ENCODE results near the gene C1QL1.

The C1QL1 gene

DNA sequence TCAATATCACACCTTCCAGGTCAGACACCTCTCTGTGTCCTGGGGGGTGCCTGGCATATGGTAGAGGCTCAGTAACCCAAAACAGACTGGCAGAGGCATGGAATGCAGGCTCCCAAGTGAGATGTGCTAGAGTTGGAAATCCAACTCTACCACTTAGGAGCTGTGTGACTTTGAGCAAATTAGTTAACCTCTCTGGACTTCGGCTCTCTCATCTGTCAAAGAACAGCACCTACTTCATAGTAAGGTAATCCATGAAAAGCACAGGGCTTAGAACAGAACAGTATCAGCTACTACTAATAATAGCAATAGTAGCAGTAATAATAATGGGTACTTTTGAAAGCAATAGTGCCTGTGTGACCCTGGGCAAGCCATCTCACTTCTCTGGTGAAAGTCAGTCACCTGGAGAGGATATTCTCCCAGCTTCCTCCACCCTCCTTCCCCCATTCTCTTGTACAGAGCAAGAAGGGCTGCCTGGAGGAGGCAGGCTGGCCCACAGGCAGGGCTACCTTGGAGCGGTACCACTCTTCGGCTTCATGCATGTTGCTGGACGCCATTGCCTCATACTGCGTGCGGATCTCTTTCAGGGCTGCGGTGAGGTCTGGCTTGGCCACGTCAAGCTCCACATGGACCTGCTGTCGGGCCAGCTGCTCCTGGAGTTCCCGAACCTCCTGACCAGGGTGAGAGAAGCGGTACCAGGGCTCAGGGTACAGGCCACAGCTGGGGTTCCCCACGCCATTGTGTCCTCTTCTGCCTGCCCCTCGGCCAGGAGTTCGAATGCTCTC lies 55.1 kb downstream of the C1QL1 start:
- no peak for DNase-seq

DNA sequence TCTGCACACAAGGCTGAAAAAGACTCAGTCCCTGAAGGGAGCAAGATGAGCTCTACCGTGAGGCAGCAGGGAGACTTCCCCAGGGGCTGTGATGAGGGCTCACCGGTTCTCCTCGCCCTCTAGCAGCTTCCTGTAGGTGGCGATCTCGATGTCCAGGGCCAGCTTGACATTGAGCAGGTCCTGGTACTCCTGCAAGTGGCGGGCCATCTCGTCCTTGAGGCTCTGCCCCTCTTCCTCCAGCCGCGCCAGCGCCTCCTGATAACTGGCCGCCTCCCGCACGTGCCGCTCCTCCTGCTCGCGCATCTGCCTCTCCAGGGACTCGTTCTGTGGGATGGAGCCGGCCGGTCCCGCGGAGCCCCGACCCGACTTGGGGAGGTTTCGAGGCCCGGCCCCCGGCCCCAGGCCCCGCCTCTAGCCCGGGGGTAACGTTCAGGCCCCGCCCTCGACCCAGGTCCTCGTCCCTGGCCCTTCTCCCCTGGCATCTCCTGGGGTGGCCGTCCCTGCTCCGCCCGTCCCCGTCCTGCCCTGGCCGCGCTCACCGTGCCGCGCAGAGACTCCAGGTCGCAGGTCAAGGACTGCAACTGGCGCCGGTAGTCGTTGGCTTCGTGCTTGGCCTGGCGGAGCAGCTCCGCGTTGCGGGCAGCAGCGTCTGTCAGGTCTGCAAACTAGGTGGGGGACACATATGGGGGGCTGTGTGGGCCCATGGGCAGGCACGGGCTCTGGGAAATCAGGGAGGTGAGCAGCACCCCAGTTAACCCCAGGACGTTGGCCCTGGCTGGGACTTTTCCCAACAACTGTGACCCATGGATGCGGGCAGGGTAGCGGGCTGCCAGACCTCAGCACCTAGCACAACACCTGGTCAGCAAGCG lies 56.7 kb downstream of the C1QL1 start:
- peak; percentile 14 for DNase-seq

DNA sequence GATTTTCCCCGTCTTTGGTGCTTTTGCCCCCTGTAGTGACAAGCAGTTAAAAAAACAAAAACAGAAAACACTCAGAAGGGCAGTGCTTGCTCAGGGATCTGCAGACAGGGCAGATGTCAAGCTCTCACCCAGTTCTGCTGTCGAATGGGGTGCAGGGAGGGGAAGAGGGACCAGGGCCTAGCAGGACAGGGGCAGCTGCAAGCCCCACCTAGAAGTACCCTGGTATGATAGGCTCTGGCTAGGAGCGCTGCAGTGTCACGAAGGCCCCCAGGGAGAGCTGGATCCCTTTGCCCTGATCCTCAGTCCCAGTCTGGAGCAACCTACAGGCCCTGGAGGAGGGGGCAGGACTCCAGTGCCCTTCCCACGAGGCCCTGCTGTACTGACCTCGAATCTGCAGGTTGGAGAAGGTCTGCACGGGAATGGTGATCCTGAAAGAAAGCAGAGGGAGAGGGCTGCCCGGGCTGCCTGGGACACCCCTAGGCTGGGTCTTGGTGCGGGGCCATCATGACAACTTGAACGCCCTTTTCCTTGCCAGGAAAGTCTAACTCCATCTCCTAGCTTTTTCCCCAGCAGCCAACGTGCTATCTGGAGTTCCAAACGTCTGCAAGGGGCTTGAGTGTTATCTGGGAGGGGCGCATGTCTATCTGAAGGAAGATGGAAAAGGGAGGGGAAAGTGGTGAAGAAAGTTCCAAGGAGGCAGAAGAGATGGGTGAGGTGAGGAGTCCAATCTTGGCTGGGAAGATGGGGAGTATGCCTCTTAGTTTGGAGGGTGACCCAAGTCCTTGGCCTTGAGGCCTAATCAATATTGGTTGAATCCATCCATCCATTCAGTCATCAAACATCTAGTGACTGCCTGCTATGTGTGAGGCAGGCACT lies 57.6 kb downstream of the C1QL1 start:
- no peak for DNase-seq

All from GF-D8 (cell line).